Bronchial epithelial cell (primary cell): ENCODE measurements around the gene DNHD1. TPM values are rescaled to one million over a fixed set of nuclear protein-coding genes. Genes with fewer than 3 reads are reported as not detected.

Experiments
- DNase-seq: peaks from one replicate; pipeline ENCODE4 v3.0.0-alpha.2; 2010; ENCODE audit warnings: low read depth
- FAIRE-seq: peaks from 2 replicates; lab custom pipeline; 2011; peaks lifted over from hg19 to GRCh38; lab: Jason Lieb, UNC
- H3K27me3 ChIP-seq: 2 replicates; pipeline ENCODE4 v1.5.1; 2011; ENCODE audit warnings: low read length; ENCODE audit not compliant: control insufficient read depth, insufficient read depth
- H3K36me3 ChIP-seq: 2 replicates; pipeline ENCODE4 v1.5.1; 2011; ENCODE audit warnings: low read length; ENCODE audit not compliant: control insufficient read depth, insufficient read depth
- H3K4me3 ChIP-seq: 2 replicates; pipeline ENCODE4 v1.5.1; 2011; ENCODE audit warnings: mild to moderate bottlenecking, low read depth, low read length, control low read depth
- total RNA-seq: library from RNA; depleted of rRNA; stranded (reverse); fragments of >200 nt; gene quantifications from 2 replicates; pipeline ENCODE4 v1.2.1, GENCODE V29; 2014
- TF ChIP-seq, protein P1 (sequence below): IDR thresholded peaks from 2 replicates; pipeline ENCODE4 v1.5.1; 2011; ENCODE audit warnings: mild to moderate bottlenecking, moderate library complexity, low read length, control low read depth, inconsistent platforms; ENCODE audit not compliant: insufficient read depth, severe bottlenecking

The DNHD1 gene
- total RNA-seq, 1 donor from 2014 or later = 4.5 TPM

GRCh38 chr11:6615046-6615445, 118.0 kb downstream of the DNHD1 start:
- FAIRE-seq = no peak
- peaks cover 10% of the 10 kb centered on the region for H3K36me3 ChIP-seq
- TF ChIP-seq, protein P1, sequence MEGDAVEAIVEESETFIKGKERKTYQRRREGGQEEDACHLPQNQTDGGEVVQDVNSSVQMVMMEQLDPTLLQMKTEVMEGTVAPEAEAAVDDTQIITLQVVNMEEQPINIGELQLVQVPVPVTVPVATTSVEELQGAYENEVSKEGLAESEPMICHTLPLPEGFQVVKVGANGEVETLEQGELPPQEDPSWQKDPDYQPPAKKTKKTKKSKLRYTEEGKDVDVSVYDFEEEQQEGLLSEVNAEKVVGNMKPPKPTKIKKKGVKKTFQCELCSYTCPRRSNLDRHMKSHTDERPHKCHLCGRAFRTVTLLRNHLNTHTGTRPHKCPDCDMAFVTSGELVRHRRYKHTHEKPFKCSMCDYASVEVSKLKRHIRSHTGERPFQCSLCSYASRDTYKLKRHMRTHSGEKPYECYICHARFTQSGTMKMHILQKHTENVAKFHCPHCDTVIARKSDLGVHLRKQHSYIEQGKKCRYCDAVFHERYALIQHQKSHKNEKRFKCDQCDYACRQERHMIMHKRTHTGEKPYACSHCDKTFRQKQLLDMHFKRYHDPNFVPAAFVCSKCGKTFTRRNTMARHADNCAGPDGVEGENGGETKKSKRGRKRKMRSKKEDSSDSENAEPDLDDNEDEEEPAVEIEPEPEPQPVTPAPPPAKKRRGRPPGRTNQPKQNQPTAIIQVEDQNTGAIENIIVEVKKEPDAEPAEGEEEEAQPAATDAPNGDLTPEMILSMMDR = no peak
- no peak for DNase-seq
- no peaks in the 10 kb centered on the region for H3K27me3 ChIP-seq
- no peak overlapping the region for H3K4me3 ChIP-seq

DNA sequence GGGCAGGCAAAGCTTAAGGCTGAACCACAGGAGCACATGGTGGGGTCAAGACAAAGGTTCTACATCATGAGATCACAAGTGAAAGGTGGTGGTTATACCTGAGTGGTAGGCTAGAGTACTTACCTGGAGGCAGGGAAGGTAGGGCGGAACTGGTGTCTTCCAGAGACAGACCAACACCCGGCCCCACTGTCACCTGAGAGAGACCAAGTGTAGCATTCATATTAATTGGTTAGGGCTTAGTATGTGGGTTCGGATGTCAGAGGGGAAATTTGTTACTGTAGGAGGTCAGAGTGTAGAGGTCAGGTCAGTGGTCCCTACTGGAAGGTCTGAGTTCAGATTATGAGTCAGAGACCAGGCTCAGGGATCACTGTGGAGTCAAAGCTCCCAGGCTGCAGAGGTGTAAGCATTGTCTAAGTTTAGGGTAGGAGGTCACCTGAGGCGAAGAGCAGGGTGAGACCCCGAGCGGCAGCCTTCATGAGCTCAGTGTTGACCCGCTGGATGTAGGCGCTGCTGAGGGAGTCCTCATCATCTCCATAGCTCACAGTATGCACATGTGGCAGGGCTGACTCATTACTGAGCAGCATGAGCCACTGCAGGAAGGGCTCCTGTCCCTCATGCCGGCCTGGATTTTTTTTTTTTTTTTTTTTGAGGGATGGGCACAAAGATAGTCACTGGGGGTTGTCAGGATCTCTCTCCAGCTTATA, 119.0 kb downstream of the DNHD1 start:
- Histone ChIP-seq H3K27me3 (no peaks in the 10 kb centered on the region), H3K4me3 (no peak overlapping the region), H3K36me3 (peaks cover 7% of the 10 kb centered on the region)
- TF ChIP-seq, protein P1 = no peak
- no peak for FAIRE-seq
- no peak for DNase-seq

GRCh38 chr11:6616596-6617250, 119.6 kb downstream of the DNHD1 start:
- no peaks in the 10 kb centered on the region for H3K27me3 ChIP-seq
- FAIRE-seq (no peak), DNase-seq (no peak)
- no peak overlapping the region for H3K4me3 ChIP-seq
- H3K36me3 ChIP-seq = peaks cover 7% of the 10 kb centered on the region
- TF ChIP-seq, protein P1 = no peak

DNA sequence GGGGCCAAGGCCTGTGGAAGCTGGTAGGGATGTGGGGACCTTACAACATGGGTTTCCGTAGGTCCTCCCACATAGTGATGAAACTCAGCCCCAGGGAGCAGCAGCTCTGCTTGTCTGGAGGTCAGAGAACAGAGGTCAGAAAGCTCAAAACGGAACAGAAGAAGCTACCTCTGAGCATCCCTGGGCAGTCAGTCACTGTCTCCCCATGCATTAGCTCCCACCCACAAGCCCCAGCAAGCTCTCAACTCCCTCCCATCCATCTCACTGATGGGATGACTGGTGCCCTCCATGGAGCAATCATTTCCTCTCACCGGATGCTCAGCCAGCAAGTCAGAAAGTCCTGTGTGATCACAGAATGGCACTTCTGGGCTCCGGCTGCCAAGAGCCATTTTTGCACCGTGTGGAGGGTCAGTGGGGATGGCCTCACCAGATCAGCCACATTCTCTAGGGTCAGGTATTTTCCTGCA, 120.3 kb downstream of the DNHD1 start:
- FAIRE-seq (no peak), DNase-seq (no peak)
- Histone ChIP-seq H3K4me3 (no peak overlapping the region), H3K27me3 (no peaks in the 10 kb centered on the region), H3K36me3 (peaks cover 7% of the 10 kb centered on the region)
- TF ChIP-seq, protein P1 = no peak

GRCh38 chr11:6618117-6619003, 121.3 kb downstream of the DNHD1 start:
- H3K36me3 ChIP-seq = peaks cover 7% of the 10 kb centered on the region
- FAIRE-seq (no peak), DNase-seq (peak; percentile 50)
- TF ChIP-seq, protein P1 = no peak
- no peaks in the 10 kb centered on the region for H3K27me3 ChIP-seq
- H3K4me3 ChIP-seq = peak overlapping the region; percentile 54
